22Rv1 (cell line): ENCODE measurements around the gene NUCKS1.

Experiments
- ZFX ChIP-seq: fragments of 450-650 bp; IDR thresholded peaks from 2 replicates; pipeline ENCODE4 v1.6.1; 2017; ENCODE audit warnings: antibody characterized with exemption, borderline replicate concordance
- TF ChIP-seq, protein P1 (sequence below): fragments of 450-650 bp; IDR thresholded peaks from 2 replicates; pipeline ENCODE4 v1.5.1; 2017; ENCODE audit warnings: mild to moderate bottlenecking

DNA sequence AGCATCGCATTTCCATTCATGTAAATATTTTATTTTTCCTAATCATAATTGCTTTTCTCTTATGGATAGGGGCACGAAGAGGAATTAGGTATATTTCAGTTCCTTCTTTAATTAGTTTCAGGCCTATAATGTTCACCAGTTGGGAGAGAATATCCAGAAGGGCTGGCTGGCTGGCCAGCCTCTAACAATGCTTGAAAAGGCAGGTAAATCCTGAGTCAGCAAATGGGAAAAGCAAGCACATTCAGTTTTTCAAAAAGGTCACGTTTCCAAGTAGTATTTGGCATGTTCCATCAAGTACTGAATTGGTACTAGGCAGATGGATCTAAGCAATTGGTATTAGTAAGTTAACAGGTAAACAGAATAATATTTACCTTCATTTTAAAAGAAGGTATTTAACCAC is 17.3 kb upstream of the NUCKS1 start:
- TF ChIP-seq, protein P1, sequence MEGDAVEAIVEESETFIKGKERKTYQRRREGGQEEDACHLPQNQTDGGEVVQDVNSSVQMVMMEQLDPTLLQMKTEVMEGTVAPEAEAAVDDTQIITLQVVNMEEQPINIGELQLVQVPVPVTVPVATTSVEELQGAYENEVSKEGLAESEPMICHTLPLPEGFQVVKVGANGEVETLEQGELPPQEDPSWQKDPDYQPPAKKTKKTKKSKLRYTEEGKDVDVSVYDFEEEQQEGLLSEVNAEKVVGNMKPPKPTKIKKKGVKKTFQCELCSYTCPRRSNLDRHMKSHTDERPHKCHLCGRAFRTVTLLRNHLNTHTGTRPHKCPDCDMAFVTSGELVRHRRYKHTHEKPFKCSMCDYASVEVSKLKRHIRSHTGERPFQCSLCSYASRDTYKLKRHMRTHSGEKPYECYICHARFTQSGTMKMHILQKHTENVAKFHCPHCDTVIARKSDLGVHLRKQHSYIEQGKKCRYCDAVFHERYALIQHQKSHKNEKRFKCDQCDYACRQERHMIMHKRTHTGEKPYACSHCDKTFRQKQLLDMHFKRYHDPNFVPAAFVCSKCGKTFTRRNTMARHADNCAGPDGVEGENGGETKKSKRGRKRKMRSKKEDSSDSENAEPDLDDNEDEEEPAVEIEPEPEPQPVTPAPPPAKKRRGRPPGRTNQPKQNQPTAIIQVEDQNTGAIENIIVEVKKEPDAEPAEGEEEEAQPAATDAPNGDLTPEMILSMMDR = no peak
- no peak for TF ChIP-seq ZFX
